CD14-positive monocyte (primary cell): ENCODE measurements around the gene IQGAP2. TPM values are rescaled to one million over a fixed set of nuclear protein-coding genes. Genes with fewer than 3 reads are reported as not detected.
A peak's percentile ranks its signal among the peaks of the same experiment; 100 is the strongest.

Experiments used
- DNase-seq, 3 donors: peaks; one replicate each; pipeline ENCODE4 v3.0.0-alpha.2; 2011 to 2022
- H2AFZ ChIP-seq: 2 replicates; pipeline ENCODE4 v1.6.0; 2012; ENCODE audit warnings: mild to moderate bottlenecking, low read depth, low read length, inconsistent platforms; ENCODE audit not compliant: insufficient read depth, poor library complexity, severe bottlenecking
- H3K27ac ChIP-seq, 2 donors: 1 replicate in 1 of 2; 2 replicates in 1 of 2; pipeline ENCODE4 v1.5.1; 2012 to 2013; ENCODE audit warnings: low read length in 2 of 2, control low read depth in 1 of 2, inconsistent platforms in 1 of 2, low read depth in 1 of 2, mild to moderate bottlenecking in 1 of 2
- H3K27me3 ChIP-seq, 2 donors: one replicate each; pipeline versions ENCODE4 v1.6.0 to v1.6.1; 2011 to 2013; ENCODE audit warnings: low read length in 2 of 2; ENCODE audit not compliant: control insufficient read depth in 2 of 2, insufficient read depth in 2 of 2
- H3K36me3 ChIP-seq, 2 donors: replicated peaks in 1 of 2; 1 replicate in 1 of 2; 2 replicates in 1 of 2; pipeline versions ENCODE4 v1.5.1 to v1.6.1; 2012 to 2013; ENCODE audit warnings: low read length in 2 of 2, control low read depth in 1 of 2, inconsistent platforms in 1 of 2, mild to moderate bottlenecking in 1 of 2; ENCODE audit not compliant: insufficient read depth in 2 of 2, control insufficient read depth in 1 of 2
- H3K4me1 ChIP-seq, 2 donors: 1 replicate in 1 of 2; 2 replicates in 1 of 2; pipeline versions ENCODE4 v1.5.1 to v1.6.1; 2012 to 2013; ENCODE audit warnings: low read length in 2 of 2, control low read depth in 1 of 2, inconsistent platforms in 1 of 2, mild to moderate bottlenecking in 1 of 2, moderate library complexity in 1 of 2; ENCODE audit not compliant: insufficient read depth in 2 of 2, control insufficient read depth in 1 of 2
- H3K4me2 ChIP-seq: replicated peaks from 2 replicates; pipeline ENCODE3; 2012; ENCODE audit warnings: low read length, moderate library complexity, mild to moderate bottlenecking; ENCODE audit not compliant: poor library complexity, severe bottlenecking; ENCODE audit errors: extremely low read depth
- H3K4me3 ChIP-seq, 3 experiments: fragments of 200-600 bp in 1 of 3; sonication (generic) in 1 of 3; replicated peaks in 1 of 3; 1 replicate in 2 of 3; 2 replicates in 1 of 3; pipeline ENCODE4 v1.5.1; 2011 to 2013; ENCODE audit warnings: low read length in 3 of 3, mild to moderate bottlenecking in 3 of 3, control low read depth in 2 of 3, low read depth in 2 of 3, inconsistent platforms in 1 of 3, moderate library complexity in 1 of 3
- H3K79me2 ChIP-seq: 2 replicates; pipeline ENCODE4 v1.6.0; 2012; ENCODE audit warnings: mild to moderate bottlenecking, control low read depth, inconsistent platforms, low read length, moderate library complexity; ENCODE audit not compliant: insufficient read depth
- H3K9ac ChIP-seq: 2 replicates; pipeline ENCODE4 v1.6.0; 2017; ENCODE audit warnings: low read length, mild to moderate bottlenecking; ENCODE audit not compliant: insufficient read depth, poor library complexity, severe bottlenecking
- H3K9me3 ChIP-seq, 2 donors: replicated peaks in 1 of 2; 1 replicate in 1 of 2; 2 replicates in 1 of 2; pipeline versions ENCODE4 v1.5.1 to v1.6.1; 2012 to 2013; ENCODE audit warnings: low read length in 2 of 2, control low read depth in 1 of 2; ENCODE audit not compliant: control insufficient read depth in 1 of 2, insufficient read depth in 1 of 2
- H4K20me1 ChIP-seq: 2 replicates; pipeline ENCODE4 v1.6.0; 2012; ENCODE audit warnings: mild to moderate bottlenecking, low read length, control low read depth, moderate library complexity; ENCODE audit not compliant: insufficient read depth
- H3K27ac Mint-ChIP-seq, 7 donors: one replicate each; pipeline ENCODE4 v1.8.0; 2020; ENCODE audit warnings: mild to moderate bottlenecking in 7 of 7, mixed read lengths in 7 of 7, moderate library complexity in 6 of 7, inconsistent platforms in 2 of 7
- H3K27me3 Mint-ChIP-seq, 3 donors: one replicate each; pipeline ENCODE4 v1.8.0; 2021 to 2022; ENCODE audit warnings: low read depth in 3 of 3, mild to moderate bottlenecking in 3 of 3, mixed read lengths in 3 of 3, moderate library complexity in 3 of 3, inconsistent platforms in 1 of 3
- H3K36me3 Mint-ChIP-seq, 2 donors: one replicate each; pipeline ENCODE4 v1.8.0; 2020; ENCODE audit warnings: mixed read lengths in 2 of 2, inconsistent platforms in 1 of 2, mild to moderate bottlenecking in 1 of 2
- H3K4me1 Mint-ChIP-seq: one replicate; pipeline ENCODE4 v1.8.0; 2020; ENCODE audit warnings: mild to moderate bottlenecking, mixed read lengths
- H3K4me3 Mint-ChIP-seq, 2 donors: one replicate each; pipeline ENCODE4 v1.8.0; 2020; ENCODE audit warnings: mild to moderate bottlenecking in 2 of 2, mixed read lengths in 2 of 2, moderate library complexity in 1 of 2
- H3K9me3 Mint-ChIP-seq, 7 donors: one replicate each; pipeline ENCODE4 v1.8.0; 2020 to 2022; ENCODE audit warnings: mixed read lengths in 7 of 7, mild to moderate bottlenecking in 6 of 7, moderate library complexity in 6 of 7, inconsistent platforms in 2 of 7
- CTCF ChIP-seq: fragments of 200-600 bp; IDR thresholded peaks from one replicate; pipeline ENCODE4 v1.8.0; 2022; ENCODE audit warnings: antibody characterized with exemption, mild to moderate bottlenecking
- WGBS: methylation state at CpG from one replicate; pipeline ENCODE4 v1.1.5; 2013; ENCODE audit warnings: missing lambda C conversion rate; ENCODE audit not compliant: insufficient coverage; 5-methylcytosine and 5-hydroxymethylcytosine counted together
- intact Hi-C, 2 donors: fragments of 100-400 bp; cut with micrococcal nuclease; formaldehyde crosslinking; loops; one replicate each; pipeline versions ENCODE4 v1.15.0 to v1.15.1; 2023
- polyA plus RNA-seq, 3 donors: library from polyadenylated mRNA; depleted of rRNA in 1 of 3; unstranded in 2 of 3; stranded (reverse) in 1 of 3; fragments of 300-500 nt in 2 of 3; fragments of >200 nt in 1 of 3; fragmentation: Illumina TruSeq in 2 of 3; gene quantifications; 1 replicate in 2 of 3; 2 replicates in 1 of 3; pipeline ENCODE4 v1.2.3, GENCODE V29; 2012 to 2021

The IQGAP2 gene
- polyA plus RNA-seq, 3 donors: 21.4 to 50.9 (median 35.4) TPM

GRCh38 chr5:76471406-76471805, 68.3 kb downstream of the IQGAP2 start:
- peaks cover 90% of the 10 kb centered on the region for H3K79me2 ChIP-seq
- no CpG with 5 or more reads among the region's 1 CpG for WGBS
- TF ChIP-seq CTCF: no peak
- peaks cover 29 to 65% of the 10 kb centered on the region in 2 donors for H3K4me1 ChIP-seq
- no peaks in the 10 kb centered on the region for H3K27me3 ChIP-seq
- no peak overlapping the region for H2AFZ ChIP-seq
- H3K36me3 Mint-ChIP-seq: peaks cover 12 to 26% of the 10 kb centered on the region in 2 donors
- no peaks in the 10 kb centered on the region for H3K9me3 ChIP-seq
- no peak overlapping the region for H3K9ac ChIP-seq
- no peak overlapping the region for H3K4me3 Mint-ChIP-seq
- H3K36me3 ChIP-seq: peaks cover under 1 to 2% of the 10 kb centered on the region in 2 donors
- H3K9me3 Mint-ChIP-seq: no peaks in the 10 kb centered on the region
- DNase-seq: peak in 1 of 3 donors; percentile 12
- intact Hi-C loops: loop anchor here in 1 of 2 donors (10.0 kb wide), 1 partner anchor 63 kb away; no protein-coding TSS in a partner anchor
- H3K27me3 Mint-ChIP-seq: peaks cover 0 to 1% (median 0%) of the 10 kb centered on the region in 3 donors
- no peak overlapping the region for H3K4me3 ChIP-seq
- H3K27ac Mint-ChIP-seq: peak overlapping the region in 5 of 7 donors; percentile 13 to 69 (median 48)
- peaks cover 96% of the 10 kb centered on the region for H4K20me1 ChIP-seq
- H3K4me1 Mint-ChIP-seq: peaks cover 73% of the 10 kb centered on the region
- H3K27ac ChIP-seq: peak overlapping the region in 1 of 2 donors; percentile 30
- no peak overlapping the region for H3K4me2 ChIP-seq

GRCh38 chr5:76471987-76472334, 68.9 kb downstream of the IQGAP2 start:
- Histone ChIP-seq H3K79me2 (peaks cover 90% of the 10 kb centered on the region), H4K20me1 (peaks cover 99% of the 10 kb centered on the region), H3K4me2 (no peak overlapping the region), H3K9ac (no peak overlapping the region), H3K36me3 (no peaks in the 10 kb centered on the region), H3K9me3 (no peaks in the 10 kb centered on the region), H2AFZ (no peak overlapping the region), H3K4me1 (peaks cover 29 to 64% of the 10 kb centered on the region in 2 donors), H3K27ac (peak overlapping the region in 1 of 2 donors; percentile 30), H3K4me3 (no peak overlapping the region), H3K27me3 (no peaks in the 10 kb centered on the region)
- TF ChIP-seq CTCF: no peak
- Mint-ChIP-seq H3K27me3 (peaks cover 0 to 1% (median 0%) of the 10 kb centered on the region in 3 donors), H3K4me3 (no peak overlapping the region), H3K9me3 (no peaks in the 10 kb centered on the region), H3K36me3 (peaks cover 12 to 23% of the 10 kb centered on the region in 2 donors), H3K27ac (peak overlapping the region in 6 of 7 donors; percentile 1 to 86 (median 75)), H3K4me1 (peaks cover 71% of the 10 kb centered on the region)
- WGBS: 89% methylated on average over 6 of the region's 6 CpGs
- intact Hi-C loops: loop anchor here in 1 of 2 donors (10.0 kb wide), 1 partner anchor 63 kb away; no protein-coding TSS in a partner anchor
- no peak for DNase-seq
